GM12892 (cell line): ENCODE measurements around the gene DNAJB1.

Experiments used
- POLR2A ChIP-seq: IDR thresholded peaks from 2 replicates; pipeline ENCODE4 v1.6.1; 2011; ENCODE audit warnings: low read depth, low read length, control low read depth
- POLR2AphosphoS5 ChIP-seq: IDR thresholded peaks from 2 replicates; pipeline ENCODE4 v1.6.1; 2011; ENCODE audit warnings: low read depth, low read length, control low read depth

DNA sequence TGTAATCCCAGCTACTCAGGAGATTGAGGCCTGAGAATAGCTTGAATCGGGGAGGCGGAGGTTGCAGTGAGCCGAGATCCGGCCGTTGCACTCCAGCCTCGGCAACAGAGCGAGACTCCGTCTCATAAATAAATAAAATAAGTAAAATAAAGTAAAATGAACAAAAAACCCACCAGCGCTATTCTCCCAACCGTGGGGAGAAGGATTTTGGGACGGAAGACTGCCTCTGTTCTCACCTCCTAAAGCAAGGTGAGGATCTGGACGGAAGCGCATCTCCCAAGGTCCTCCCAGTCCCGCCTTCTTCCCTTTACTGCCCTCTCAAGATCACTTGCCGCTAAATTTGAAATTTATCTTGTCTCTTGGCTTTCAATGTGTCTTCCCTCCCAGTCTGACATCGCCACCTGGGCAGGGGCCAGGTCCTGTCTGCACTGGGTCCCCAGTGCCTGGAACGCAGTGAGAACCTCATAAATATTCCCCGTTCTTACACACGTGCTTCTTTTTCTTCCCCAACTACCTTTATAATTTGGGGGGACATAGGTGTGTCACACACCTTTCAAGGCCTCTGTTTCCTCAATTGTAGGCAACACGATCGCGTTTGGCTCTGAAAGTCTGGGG is 1.2 kb upstream of the DNAJB1 start:
- TF ChIP-seq POLR2AphosphoS5 = no peak
- no peak for TF ChIP-seq POLR2A
